Endodermal cell (in vitro differentiated cells): ENCODE data around the gene IL20RB. TPM values are rescaled to one million over a fixed set of nuclear protein-coding genes. Genes with fewer than 3 reads are reported as not detected.

Source experiments
- DNase-seq: peaks from one replicate; pipeline ENCODE4 v3.0.0-alpha.2; 2017
- H3K27ac ChIP-seq: 2 replicates; pipeline ENCODE4 v1.5.1; 2013; ENCODE audit warnings: mild to moderate bottlenecking, low read depth, low read length, moderate library complexity
- H3K27me3 ChIP-seq: 2 replicates; pipeline ENCODE4 v1.6.1; 2013; ENCODE audit warnings: mild to moderate bottlenecking, low read length, moderate library complexity; ENCODE audit not compliant: insufficient read depth, control insufficient read depth, poor library complexity, severe bottlenecking
- H3K36me3 ChIP-seq: 2 replicates; pipeline ENCODE4 v1.7.0; 2013; ENCODE audit warnings: mild to moderate bottlenecking, low read length, moderate library complexity; ENCODE audit not compliant: control insufficient read depth, insufficient read depth
- H3K4me1 ChIP-seq: one replicate; pipeline ENCODE4 v1.7.0; 2013; ENCODE audit warnings: low read length; ENCODE audit not compliant: control insufficient read depth, insufficient read depth
- H3K4me3 ChIP-seq: 2 replicates; pipeline ENCODE4 v1.5.1; 2013; ENCODE audit warnings: mild to moderate bottlenecking, low read length, moderate library complexity
- H3K9ac ChIP-seq: 2 replicates; pipeline ENCODE4 v1.6.1; 2013; ENCODE audit warnings: mild to moderate bottlenecking, low read length, moderate library complexity; ENCODE audit not compliant: poor library complexity, severe bottlenecking; ENCODE audit errors: extremely low read depth
- H3K9me3 ChIP-seq: 2 replicates; pipeline ENCODE4 v1.6.1; 2013; ENCODE audit warnings: mild to moderate bottlenecking, low read length, moderate library complexity; ENCODE audit not compliant: control insufficient read depth
- H3K27ac Mint-ChIP-seq: 2 replicates; pipeline ENCODE4 v1.8.0; 2020; ENCODE audit warnings: mixed read lengths
- H3K27me3 Mint-ChIP-seq: 2 replicates; pipeline ENCODE4 v1.8.0; 2021; ENCODE audit warnings: mild to moderate bottlenecking, mixed read lengths; ENCODE audit not compliant: insufficient read depth
- H3K36me3 Mint-ChIP-seq: 2 replicates; pipeline ENCODE4 v1.8.0; 2020; ENCODE audit warnings: low read depth, mixed read lengths
- H3K4me1 Mint-ChIP-seq: 2 replicates; pipeline ENCODE4 v1.8.0; 2020; ENCODE audit warnings: mixed read lengths
- H3K4me3 Mint-ChIP-seq: 2 replicates; pipeline ENCODE4 v1.8.0; 2020; ENCODE audit warnings: mild to moderate bottlenecking, moderate library complexity, mixed read lengths
- H3K9me3 Mint-ChIP-seq: 2 replicates; pipeline ENCODE4 v1.8.0; 2020; ENCODE audit warnings: mild to moderate bottlenecking, mixed read lengths
- CTCF ChIP-seq: fragments of 200-600 bp; sonication (generic); conservative IDR thresholded peaks from 2 replicates; pipeline ENCODE4 v1.5.0; 2021; ENCODE audit warnings: antibody characterized with exemption, mild to moderate bottlenecking
- WGBS, 2 experiments: methylation state at CpG; one replicate each; pipeline versions ENCODE4 v1.1.5 to v1.1.7; 2013; ENCODE audit warnings: missing lambda C conversion rate in 2 of 2, mixed read lengths in 1 of 2; ENCODE audit not compliant: insufficient coverage in 1 of 2, insufficient read length in 1 of 2; 5-methylcytosine and 5-hydroxymethylcytosine counted together
- total RNA-seq, 2 donors: library from RNA; stranded (reverse); fragmentation: NEBNext Ultra II Directional in 1 of 2; extraction: Animal tissue kit (Norgen Biotek cat#: 25700) in 1 of 2; gene quantifications; 2 replicates in 1 of 2; 3 replicates in 1 of 2; pipeline ENCODE4 v1.2.1, GENCODE V29; 2021

IL20RB gene
- total RNA-seq, 2 donors from 2014 or later: 1.7 to 2.1 TPM

DNA sequence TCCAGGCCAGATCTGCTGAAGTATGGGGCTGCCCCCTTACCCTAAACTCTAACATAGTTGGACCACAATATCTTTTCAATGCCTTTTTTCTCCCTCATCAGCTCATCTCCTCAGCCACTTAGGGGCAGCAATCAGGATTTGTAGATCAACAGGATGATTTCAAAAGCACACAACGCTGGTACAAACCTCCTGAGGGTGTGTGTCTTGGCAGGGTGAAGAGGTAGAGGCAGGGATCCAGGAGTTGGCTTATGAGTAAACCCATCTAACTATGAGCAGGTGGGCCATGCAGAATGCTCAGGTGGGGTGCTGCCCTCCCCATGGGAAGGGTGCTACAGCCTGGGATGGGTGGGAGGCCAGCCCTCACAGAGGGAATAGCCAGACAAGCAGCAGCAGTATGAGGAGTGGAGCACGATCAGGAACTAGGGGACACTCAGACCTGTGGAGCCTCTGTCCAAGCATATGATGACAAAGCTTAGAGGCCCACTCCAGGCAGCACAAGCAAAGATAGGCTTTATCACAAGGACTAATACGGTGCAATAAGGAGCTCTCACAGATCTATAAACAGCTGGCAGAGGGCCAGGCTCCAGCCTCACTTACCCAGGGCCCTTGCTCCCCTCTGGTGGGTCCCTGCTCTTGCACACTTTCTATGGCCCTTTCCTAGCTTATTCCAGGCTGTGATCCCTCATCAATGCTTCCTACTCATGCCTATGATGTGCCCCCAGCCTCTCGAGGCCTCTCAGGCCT, 32.2 kb downstream of the IL20RB start:
- Histone ChIP-seq H3K4me3 (no peak overlapping the region), H3K36me3 (no peaks in the 10 kb centered on the region), H3K27ac (no peak overlapping the region), H3K9me3 (no peaks in the 10 kb centered on the region), H3K9ac (no peak overlapping the region), H3K4me1 (no peaks in the 10 kb centered on the region), H3K27me3 (no peaks in the 10 kb centered on the region)
- Mint-ChIP-seq H3K4me1 (no peaks in the 10 kb centered on the region), H3K9me3 (peaks cover 24% of the 10 kb centered on the region), H3K36me3 (peaks cover 13% of the 10 kb centered on the region), H3K4me3 (no peak overlapping the region), H3K27ac (no peak overlapping the region), H3K27me3 (no peaks in the 10 kb centered on the region)
- no peak for TF ChIP-seq CTCF
- 90 to 91% methylated on average over 3 to 4 of the region's 4 CpGs for WGBS, 2 experiments
- DNase-seq: no peak

- Mint-ChIP-seq H3K4me1 (peaks cover 4% of the 10 kb centered on the region), H3K9me3 (peaks cover 24% of the 10 kb centered on the region), H3K36me3 (peaks cover 13% of the 10 kb centered on the region), H3K27ac (no peak overlapping the region), H3K27me3 (no peaks in the 10 kb centered on the region), H3K4me3 (no peak overlapping the region)
- no peaks in the 10 kb centered on the region for H3K36me3 ChIP-seq
- no peak for TF ChIP-seq CTCF
- H3K9ac ChIP-seq: no peak overlapping the region
- H3K4me3 ChIP-seq: no peak overlapping the region
- WGBS, 2 experiments: 85 to 93% methylated on average over 3 to 4 of the region's 4 CpGs
- no peaks in the 10 kb centered on the region for H3K9me3 ChIP-seq
- peaks cover 3% of the 10 kb centered on the region for H3K4me1 ChIP-seq
- no peaks in the 10 kb centered on the region for H3K27me3 ChIP-seq
- H3K27ac ChIP-seq: no peak overlapping the region
- no peak for DNase-seq
Measured at GRCh38 chr3:136990826-136991225, 33.0 kb downstream of the IL20RB start.

DNA sequence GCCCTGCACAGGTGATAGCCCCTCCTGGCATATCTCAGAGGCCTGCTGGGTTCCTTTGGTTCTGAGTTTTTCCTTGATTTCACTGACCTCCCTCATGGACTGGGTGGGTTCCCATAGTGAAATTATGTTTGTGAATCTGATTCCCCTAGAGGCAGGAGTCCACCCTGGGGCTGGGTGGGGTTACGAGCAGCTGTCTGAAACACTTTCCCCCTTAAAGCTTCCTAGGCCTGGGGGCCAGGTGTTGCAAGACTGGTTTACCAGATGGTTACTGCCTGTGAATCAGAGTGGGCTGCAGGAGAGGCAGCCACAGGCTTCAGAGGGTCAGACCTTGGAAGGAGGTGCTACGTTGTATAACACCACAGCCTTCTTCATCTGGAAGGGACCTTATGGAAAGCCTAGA, 34.3 kb downstream of the IL20RB start:
- 91 to 100% methylated on average over 1 to 2 of the region's 2 CpGs for WGBS, 2 experiments
- no peaks in the 10 kb centered on the region for H3K27me3 Mint-ChIP-seq
- Histone ChIP-seq H3K9me3 (no peaks in the 10 kb centered on the region), H3K27ac (no peak overlapping the region), H3K4me3 (no peak overlapping the region), H3K9ac (no peak overlapping the region), H3K4me1 (peaks cover 3% of the 10 kb centered on the region), H3K36me3 (no peaks in the 10 kb centered on the region), H3K27me3 (no peaks in the 10 kb centered on the region)
- H3K36me3 Mint-ChIP-seq: peaks cover 6% of the 10 kb centered on the region
- H3K27ac Mint-ChIP-seq: no peak overlapping the region
- H3K4me3 Mint-ChIP-seq: no peak overlapping the region
- no peak for DNase-seq
- no peak for TF ChIP-seq CTCF
- H3K4me1 Mint-ChIP-seq: peaks cover 4% of the 10 kb centered on the region
- peaks cover 15% of the 10 kb centered on the region for H3K9me3 Mint-ChIP-seq
